Measurements from ENCODE around the gene MLF1.

The MLF1 gene

GRCh38 chr3:158562674-158563073 is 8.3 kb upstream of the MLF1 start:
- no peak for DNase-seq (ENCODE audit: low read depth)
- no peak overlapping the region for H3K4me3 ChIP-seq (ENCODE audit: low read depth, low read length)
- TF ChIP-seq, protein P1, sequence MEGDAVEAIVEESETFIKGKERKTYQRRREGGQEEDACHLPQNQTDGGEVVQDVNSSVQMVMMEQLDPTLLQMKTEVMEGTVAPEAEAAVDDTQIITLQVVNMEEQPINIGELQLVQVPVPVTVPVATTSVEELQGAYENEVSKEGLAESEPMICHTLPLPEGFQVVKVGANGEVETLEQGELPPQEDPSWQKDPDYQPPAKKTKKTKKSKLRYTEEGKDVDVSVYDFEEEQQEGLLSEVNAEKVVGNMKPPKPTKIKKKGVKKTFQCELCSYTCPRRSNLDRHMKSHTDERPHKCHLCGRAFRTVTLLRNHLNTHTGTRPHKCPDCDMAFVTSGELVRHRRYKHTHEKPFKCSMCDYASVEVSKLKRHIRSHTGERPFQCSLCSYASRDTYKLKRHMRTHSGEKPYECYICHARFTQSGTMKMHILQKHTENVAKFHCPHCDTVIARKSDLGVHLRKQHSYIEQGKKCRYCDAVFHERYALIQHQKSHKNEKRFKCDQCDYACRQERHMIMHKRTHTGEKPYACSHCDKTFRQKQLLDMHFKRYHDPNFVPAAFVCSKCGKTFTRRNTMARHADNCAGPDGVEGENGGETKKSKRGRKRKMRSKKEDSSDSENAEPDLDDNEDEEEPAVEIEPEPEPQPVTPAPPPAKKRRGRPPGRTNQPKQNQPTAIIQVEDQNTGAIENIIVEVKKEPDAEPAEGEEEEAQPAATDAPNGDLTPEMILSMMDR (IDR thresholded peaks at IDR 0.05; ENCODE audit: low read depth, low read length, missing control alignments) = no peak

GRCh38 chr3:158563076-158563475 is 7.9 kb upstream of the MLF1 start:
- no peak overlapping the region for H3K4me3 ChIP-seq (ENCODE audit: low read depth, low read length)
- no peak for DNase-seq (ENCODE audit: low read depth)
- TF ChIP-seq, protein P1 (IDR thresholded peaks at IDR 0.05; ENCODE audit: low read depth, low read length, missing control alignments) = no peak

- no peak for DNase-seq (ENCODE audit: low read depth)
- TF ChIP-seq, protein P1 (IDR thresholded peaks at IDR 0.05; ENCODE audit: low read depth, low read length, missing control alignments) = no peak
- H3K4me3 ChIP-seq (ENCODE audit: low read depth, low read length) = no peak overlapping the region
Measured at GRCh38 chr3:158565076-158565475, 5.9 kb upstream of the MLF1 start.

- no peak overlapping the region for H3K4me3 ChIP-seq (ENCODE audit: low read depth, low read length)
- DNase-seq (ENCODE audit: low read depth) = no peak
- TF ChIP-seq, protein P1 (IDR thresholded peaks at IDR 0.05; ENCODE audit: low read depth, low read length, missing control alignments) = no peak
Measured at GRCh38 chr3:158568784-158569183, 2.2 kb upstream of the MLF1 start.

GRCh38 chr3:158569794-158570193 is 1.2 kb upstream of the MLF1 start:
- TF ChIP-seq, protein P1 (IDR thresholded peaks at IDR 0.05; ENCODE audit: low read depth, low read length, missing control alignments) = no peak
- H3K4me3 ChIP-seq (ENCODE audit: low read depth, low read length) = no peak overlapping the region
- no peak for DNase-seq (ENCODE audit: low read depth)

GRCh38 chr3:158571969-158572765 is 1.2 kb downstream of the MLF1 start:
- TF ChIP-seq, protein P1 (IDR thresholded peaks at IDR 0.05; ENCODE audit: low read depth, low read length, missing control alignments) = no peak

GRCh38 chr3:158572766-158573060 is 1.7 kb downstream of the MLF1 start:
- H3K4me3 ChIP-seq (ENCODE audit: low read depth, low read length) = no peak overlapping the region
- TF ChIP-seq, protein P1 (IDR thresholded peaks at IDR 0.05; ENCODE audit: low read depth, low read length, missing control alignments) = no peak
- DNase-seq (ENCODE audit: low read depth) = no peak

More at GRCh38 chr3:158571969-158572765, 1.2 kb downstream of the MLF1 start:
- no peak for DNase-seq (ENCODE audit: low read depth)
- H3K4me3 ChIP-seq (ENCODE audit: low read depth, low read length) = no peak overlapping the region
